ENCODE data around the gene GNRH2. TPM values are rescaled to one million over a fixed set of nuclear protein-coding genes. Genes with fewer than 3 reads are reported as not detected.

The GNRH2 gene
- total and polyA plus RNA-seq, 2 of the 8 experiments (the other 6 are each of a cell fraction or from before 2014, with no cell fraction given) = 0.09 to 0.82 TPM

- no peak overlapping the region for H2BK120ac ChIP-seq (replicated peaks; ENCODE audit: low read depth, low read length)
- 78% methylated on average over 7 of the region's 7 CpGs; no CpG with 5 or more reads in 1 of the 2 experiments for WGBS, 2 experiments (ENCODE audit: extremely low coverage in 1 of 2, insufficient coverage in 1 of 2, insufficient read length in 1 of 2, insufficient replicate concordance in 2 of 2, low coverage in 1 of 2, low lambda C conversion rate in 2 of 2, missing lambda C conversion rate in 1 of 2)
- H4K8ac ChIP-seq (ENCODE audit: extremely low read depth, insufficient read depth, low read length) = no peak overlapping the region
- no peak overlapping the region for H2BK12ac ChIP-seq (ENCODE audit: low read depth, low read length)
- no peak overlapping the region for H2BK15ac ChIP-seq (ENCODE audit: low read length)
- no peak overlapping the region for H2BK20ac ChIP-seq (ENCODE audit: low read length)
- H3K27ac ChIP-seq (ENCODE audit: low read depth, low read length) = no peak overlapping the region
- H4K20me1 ChIP-seq (replicated peaks in 1 of 2; ENCODE audit: control insufficient read depth in 1 of 2, insufficient read depth in 2 of 2, low read length in 2 of 2) = no peaks in the 10 kb centered on the region
- FAIRE-seq (no peak), DNase-seq (ENCODE audit: low read depth in 1 of 2, low spot score in 2 of 2) (no peak)
- no peak overlapping the region for H2BK5ac ChIP-seq (ENCODE audit: low read depth, low read length)
- peaks cover 9 to 23% (median 21%) of the 10 kb centered on the region in 4 experiments; a peak in 7 of 8 replicates for H3K36me3 ChIP-seq (ENCODE audit: control insufficient read depth in 2 of 4, insufficient read depth in 4 of 4, low read length in 3 of 4)
- no peak overlapping the region for H2AFZ ChIP-seq (ENCODE audit: low read length)
- ChIA-PET POLR2A (ENCODE audit: partially characterized antibody) (interaction anchor here (1.0 kb wide), 1 partner anchor 19 kb away, joined by 4 read pairs; no protein-coding TSS in a partner anchor), CTCF (ENCODE audit: partially characterized antibody) (interaction anchor here (1.1 to 2.6 kb wide), 4 partner anchors 10 to 52 kb away, joined by 3 to 16 read pairs (median 7); no protein-coding TSS in a partner anchor)
- no peak overlapping the region for H3K18ac ChIP-seq (ENCODE audit: extremely low read depth, low read length)
- no peak overlapping the region for H3K4ac ChIP-seq (replicated peaks; ENCODE audit: insufficient read length, low read depth, low read length)
- peaks cover 5% of the 10 kb centered on the region for H3K79me1 ChIP-seq (ENCODE audit: low read depth, low read length)
- no peak overlapping the region for H2AK5ac ChIP-seq (ENCODE audit: low read depth, low read length)
- no peak overlapping the region for H3K56ac ChIP-seq (replicated peaks; ENCODE audit: insufficient read length, low read depth, low read length)
- peaks cover 0 to 4% (median 1%) of the 10 kb centered on the region in 4 experiments; a peak in 2 of 7 replicates for H3K4me1 ChIP-seq (replicated peaks in 1 of 4; ENCODE audit: control insufficient read depth in 3 of 4, insufficient read depth in 4 of 4, low read length in 3 of 4)
- H3K27me3 ChIP-seq (replicated peaks in 1 of 4; ENCODE audit: control insufficient read depth in 3 of 4, extremely low read depth in 1 of 4, insufficient read depth in 3 of 4, low read length in 3 of 4) = no peaks in the 10 kb centered on the region
- no peak overlapping the region for H4K91ac ChIP-seq (replicated peaks; ENCODE audit: insufficient read length, low read length)
- H4K5ac ChIP-seq (ENCODE audit: insufficient read length, low read depth, low read length) = no peak overlapping the region
- H3K9me3 ChIP-seq (ENCODE audit: insufficient read depth in 2 of 2, low read depth in 1 of 2, low read length in 1 of 2) = no peaks in the 10 kb centered on the region
- H3K4me3 ChIP-seq (ENCODE audit: extremely low read depth in 1 of 4, insufficient read depth in 2 of 4, low read depth in 3 of 4, low read length in 4 of 4) = no peak overlapping the region
- no peak overlapping the region for H3K23ac ChIP-seq (ENCODE audit: insufficient read length)
- H3K23me2 ChIP-seq (ENCODE audit: low read depth, low read length) = peaks cover 4% of the 10 kb centered on the region
- TF ChIP-seq SP1 (IDR thresholded peaks at IDR 0.05; ENCODE audit: low read depth, low read length) (no peak), SIRT6 (IDR thresholded peaks at IDR 0.05; ENCODE audit: low read length) (no peak), RAD21 (IDR thresholded peaks at IDR 0.05 in 1 of 2, conservative IDR thresholded peaks at IDR 0.05 in 1 of 2; ENCODE audit: low read depth in 2 of 2, low read length in 2 of 2) (no peak)
- H3K9ac ChIP-seq (replicated peaks in 1 of 4; ENCODE audit: extremely low read depth in 1 of 4, low read depth in 3 of 4, low read length in 3 of 4) = no peak overlapping the region
- H3K4me2 ChIP-seq (ENCODE audit: insufficient read depth in 1 of 2, low read depth in 2 of 2, low read length in 2 of 2) = no peak overlapping the region
- no peak overlapping the region for H3K14ac ChIP-seq (ENCODE audit: insufficient read length)
- peaks cover 0 to 6% of the 10 kb centered on the region in 2 experiments; a peak in 1 of 4 replicates for H3K79me2 ChIP-seq (ENCODE audit: control insufficient read depth in 1 of 2, insufficient read depth in 2 of 2, low read length in 2 of 2)
Observed at GRCh38 chr20:3051385-3052019, 8.1 kb downstream of the GNRH2 start.

All from H1 (cell line).